ENCODE results near the gene LENG1.

The LENG1 gene

GRCh38 chr19:54156490-54156889 lies 3.0 kb downstream of the LENG1 start:
- H3K4me3 ChIP-seq (replicated peaks in 1 of 2; ENCODE audit: low read depth in 2 of 2, low read length in 2 of 2): no peak overlapping the region
- no peak for DNase-seq (ENCODE audit: low read depth in 2 of 2)
- no peak for TF ChIP-seq CTCF (IDR thresholded peaks at IDR 0.05; ENCODE audit: low read depth, low read length)

GRCh38 chr19:54155694-54156093 lies 3.8 kb downstream of the LENG1 start:
- TF ChIP-seq CTCF (IDR thresholded peaks at IDR 0.05; ENCODE audit: low read depth, low read length): no peak
- H3K4me3 ChIP-seq (replicated peaks in 1 of 2; ENCODE audit: low read depth in 2 of 2, low read length in 2 of 2): no peak overlapping the region
- no peak for DNase-seq (ENCODE audit: low read depth in 2 of 2)

GRCh38 chr19:54154603-54155345 lies 4.7 kb downstream of the LENG1 start:
- no peak overlapping the region for H3K4me3 ChIP-seq (replicated peaks in 1 of 2; ENCODE audit: low read depth in 2 of 2, low read length in 2 of 2)
- DNase-seq (ENCODE audit: low read depth in 2 of 2): peak in 1 of 2 donors; percentile 84
- no peak for TF ChIP-seq CTCF (IDR thresholded peaks at IDR 0.05; ENCODE audit: low read depth, low read length)

GRCh38 chr19:54153731-54154326 lies 5.7 kb downstream of the LENG1 start:
- no peak for DNase-seq (ENCODE audit: low read depth in 2 of 2)
- no peak overlapping the region for H3K4me3 ChIP-seq (replicated peaks in 1 of 2; ENCODE audit: low read depth in 2 of 2, low read length in 2 of 2)
- no peak for TF ChIP-seq CTCF (IDR thresholded peaks at IDR 0.05; ENCODE audit: low read depth, low read length)

- H3K4me3 ChIP-seq (replicated peaks in 1 of 2; ENCODE audit: low read depth in 2 of 2, low read length in 2 of 2): no peak overlapping the region
- DNase-seq (ENCODE audit: low read depth in 2 of 2): peak in 1 of 2 donors; percentile 41
- no peak for TF ChIP-seq CTCF (IDR thresholded peaks at IDR 0.05; ENCODE audit: low read depth, low read length)
Measured at GRCh38 chr19:54152878-54153524, 6.5 kb downstream of the LENG1 start.

GRCh38 chr19:54152267-54152666 lies 7.3 kb downstream of the LENG1 start:
- DNase-seq (ENCODE audit: low read depth in 2 of 2): no peak
- no peak for TF ChIP-seq CTCF (IDR thresholded peaks at IDR 0.05; ENCODE audit: low read depth, low read length)
- H3K4me3 ChIP-seq (replicated peaks in 1 of 2; ENCODE audit: low read depth in 2 of 2, low read length in 2 of 2): no peak overlapping the region
